B cell (primary cell): ENCODE data around the gene PTPRN2. TPM values are rescaled to one million over a fixed set of nuclear protein-coding genes. Genes with fewer than 3 reads are reported as not detected.
"Not testable (repeated sequence)": the region's sequence is repeated elsewhere in the genome, so short reads cannot be mapped to it uniquely, and the experiment has no call there.

ENCODE experiments used
- ATAC-seq: fragments of 200-7000 bp; cut with Tn5 transposase; one replicate; pipeline ENCODE4 v1.10.0; 2021; ENCODE audit warnings: low read depth, mild to moderate bottlenecking, moderate number of reproducible peaks, moderate library complexity
- CTCF ChIA-PET: fragments of 350-600 bp; sonication (Branson Sonifier 250); formaldehyde crosslinking; loops from one replicate; lab custom pipeline; 2021; ENCODE audit warnings: antibody characterized with exemption, inconsistent platforms; lab: Charles Lee
- POLR2A ChIA-PET: fragments of 350-600 bp; sonication (Branson Sonifier 250); formaldehyde crosslinking; loops from one replicate; lab custom pipeline; 2021; ENCODE audit warnings: antibody characterized with exemption; lab: Charles Lee
- DNase-seq: peaks from one replicate; pipeline ENCODE4 v3.0.0; 2013
- H2AFZ ChIP-seq: 2 replicates; pipeline ENCODE4 v1.6.1; 2012; ENCODE audit warnings: mild to moderate bottlenecking, low read depth, low read length; ENCODE audit not compliant: insufficient read depth, poor library complexity, severe bottlenecking
- H3K27ac ChIP-seq, 2 donors: 1 replicate in 1 of 2; 2 replicates in 1 of 2; pipeline ENCODE4 v1.5.1; 2012 to 2013; ENCODE audit warnings: low read length in 2 of 2, mild to moderate bottlenecking in 2 of 2, moderate library complexity in 1 of 2
- H3K27me3 ChIP-seq, 4 experiments: fragments of 200-600 bp in 1 of 4; sonication (generic) in 1 of 4; replicated peaks in 1 of 4; 1 replicate in 2 of 4; 2 replicates in 2 of 4; pipeline versions ENCODE4 v1.6.1 to v1.7.0; 2013 to 2016; ENCODE audit warnings: low read length in 3 of 4, mild to moderate bottlenecking in 2 of 4, mixed read lengths in 1 of 4, moderate library complexity in 1 of 4; ENCODE audit not compliant: insufficient read depth in 4 of 4, control insufficient read depth in 3 of 4; ENCODE audit errors: control extremely low read depth in 1 of 4
- H3K36me3 ChIP-seq, 2 experiments: replicated peaks in 1 of 2; 1 replicate in 1 of 2; 2 replicates in 1 of 2; pipeline versions ENCODE4 v1.6.1 to v1.7.1; 2013; ENCODE audit warnings: low read length in 1 of 2; ENCODE audit not compliant: insufficient read depth in 2 of 2, control insufficient read depth in 1 of 2; ENCODE audit errors: control extremely low read depth in 1 of 2, extremely low read depth in 1 of 2
- H3K4me1 ChIP-seq, 2 donors: fragments of 200-600 bp in 1 of 2; sonication (generic) in 1 of 2; 1 replicate in 1 of 2; 2 replicates in 1 of 2; pipeline versions ENCODE4 v1.5.1 to v1.6.1; 2013 to 2017; ENCODE audit warnings: low read length in 2 of 2; ENCODE audit not compliant: control insufficient read depth in 2 of 2, insufficient read depth in 2 of 2
- H3K4me2 ChIP-seq: replicated peaks from 2 replicates; pipeline ENCODE3; 2012; ENCODE audit warnings: mild to moderate bottlenecking, low read depth, low read length; ENCODE audit not compliant: poor library complexity, severe bottlenecking
- H3K4me3 ChIP-seq, 5 experiments: fragments of 200-600 bp in 1 of 5; sonication (generic) in 1 of 5; 1 replicate in 3 of 5; 2 replicates in 2 of 5; pipeline versions ENCODE4 v1.5.1 to v1.7.0; 2011 to 2016; ENCODE audit warnings: low read length in 4 of 5, mild to moderate bottlenecking in 4 of 5, low read depth in 2 of 5, control low read depth in 1 of 5, moderate library complexity in 1 of 5; ENCODE audit not compliant: insufficient read depth in 1 of 5; ENCODE audit errors: control extremely low read depth in 1 of 5, extremely low read depth in 1 of 5
- H3K79me2 ChIP-seq: fragments of 200-600 bp; sonication (generic); one replicate; pipeline ENCODE4 v1.6.0; 2016; ENCODE audit warnings: low read length; ENCODE audit not compliant: control insufficient read depth, insufficient read depth
- H3K9ac ChIP-seq: fragments of 200-600 bp; sonication (generic); 2 replicates; pipeline ENCODE4 v1.6.1; 2017; ENCODE audit warnings: mild to moderate bottlenecking, low read length, moderate library complexity
- H3K9me3 ChIP-seq, 3 donors: one replicate each; pipeline versions ENCODE4 v1.6.1 to v1.7.1; 2013; ENCODE audit warnings: low read length in 2 of 3; ENCODE audit not compliant: control insufficient read depth in 2 of 3, insufficient read depth in 1 of 3; ENCODE audit errors: control extremely low read depth in 1 of 3
- H4K20me1 ChIP-seq: 2 replicates; pipeline ENCODE4 v1.6.0; 2012; ENCODE audit warnings: mild to moderate bottlenecking, low read length; ENCODE audit not compliant: insufficient read depth, control insufficient read depth, poor library complexity, severe bottlenecking
- H3K27ac Mint-ChIP-seq: one replicate; pipeline ENCODE4 v1.8.0; 2021; ENCODE audit warnings: mixed read lengths
- H3K27me3 Mint-ChIP-seq: one replicate; pipeline ENCODE4 v1.8.0; 2021; ENCODE audit warnings: mixed read lengths
- H3K4me1 Mint-ChIP-seq: one replicate; pipeline ENCODE4 v1.8.0; 2021; ENCODE audit warnings: mixed read lengths
- H3K4me3 Mint-ChIP-seq: one replicate; pipeline ENCODE4 v1.8.0; 2021; ENCODE audit warnings: mixed read lengths
- H3K9me3 Mint-ChIP-seq: one replicate; pipeline ENCODE4 v1.8.0; 2022; ENCODE audit warnings: mixed read lengths; ENCODE audit not compliant: insufficient read depth
- EZH2 ChIP-seq: IDR thresholded peaks from 2 replicates; pipeline ENCODE4 v1.6.1; 2012; ENCODE audit warnings: borderline replicate concordance, low read depth, mild to moderate bottlenecking, moderate library complexity, low read length; ENCODE audit not compliant: insufficient read depth, poor library complexity, severe bottlenecking
- WGBS: methylation state at CpG from one replicate; pipeline ENCODE4 v1.1.5; 2013; ENCODE audit warnings: missing lambda C conversion rate; ENCODE audit not compliant: insufficient coverage; 5-methylcytosine and 5-hydroxymethylcytosine counted together
- intact Hi-C: fragments of 100-400 bp; cut with micrococcal nuclease; formaldehyde crosslinking; loops from one replicate; pipeline ENCODE4 v1.10.0; 2022
- polyA plus RNA-seq: library from polyadenylated mRNA; depleted of rRNA; stranded (reverse); fragments of >200 nt; gene quantifications from 2 replicates; pipeline ENCODE4 v1.2.3, GENCODE V29; 2012
- total RNA-seq, 2 donors: library from RNA; stranded (reverse); fragments of 120-200 nt in 1 of 2; gene quantifications; 1 replicate in 1 of 2; 2 replicates in 1 of 2; pipeline versions ENCODE4 v1.2.3 to v1.2.4, GENCODE V29; 2013 to 2022
- TF ChIP-seq, protein P1 (sequence below): fragments of 200-600 bp; IDR thresholded peaks from one replicate; pipeline ENCODE4 v1.8.0; 2022; ENCODE audit warnings: antibody characterized with exemption, mild to moderate bottlenecking

PTPRN2 gene
- total and polyA plus RNA-seq, 2 donors (not counting 1 experiment from before 2014, with no cell fraction given), result 2.0 to 5.0 TPM

DNA sequence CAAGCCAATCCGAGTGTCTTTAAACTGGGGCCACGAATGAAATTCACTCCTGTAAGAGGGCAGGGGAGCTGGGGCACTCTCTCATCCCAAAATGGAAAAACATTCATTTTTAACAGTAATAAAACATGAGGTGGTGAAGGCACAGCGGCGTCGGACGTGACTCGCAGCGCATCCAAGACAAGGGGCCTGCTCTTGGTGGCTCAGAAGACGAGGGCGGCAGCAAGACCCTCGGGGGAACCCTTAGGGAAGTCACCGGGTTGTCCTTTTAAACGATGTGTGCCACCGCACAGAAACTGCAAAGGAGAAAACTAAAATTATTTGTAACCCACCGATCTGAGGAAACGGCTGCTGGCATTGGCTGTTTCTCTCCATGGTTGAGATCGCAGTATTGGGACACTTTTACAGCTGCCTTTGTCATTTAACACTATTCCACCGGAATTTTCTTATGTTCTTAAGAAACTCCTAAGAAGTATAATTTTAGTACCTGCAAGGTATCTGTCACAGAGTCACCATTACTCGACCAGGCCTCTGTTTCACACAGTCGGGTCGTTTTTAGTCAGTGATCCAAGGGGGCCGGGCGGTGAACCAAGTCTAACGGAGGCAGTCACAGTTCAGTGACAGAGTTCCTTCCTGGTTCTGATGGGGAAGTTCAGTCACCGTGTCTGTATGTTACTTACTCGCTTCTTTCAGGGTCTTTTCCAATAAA lies 159.3 kb downstream of the PTPRN2 start:
- Mint-ChIP-seq H3K27ac (no peak overlapping the region), H3K27me3 (no peaks in the 10 kb centered on the region), H3K4me1 (no peaks in the 10 kb centered on the region), H3K4me3 (no peak overlapping the region), H3K9me3 (no peaks in the 10 kb centered on the region)
- Histone ChIP-seq H2AFZ (no peak overlapping the region), H3K27ac (no peak overlapping the region), H4K20me1 (no peaks in the 10 kb centered on the region), H3K4me1 (peaks cover 0 to 8% of the 10 kb centered on the region in 2 donors), H3K4me2 (no peak overlapping the region), H3K9ac (no peak overlapping the region), H3K4me3 (no peak overlapping the region), H3K36me3 (no peaks in the 10 kb centered on the region), H3K79me2 (no peaks in the 10 kb centered on the region), H3K27me3 (no peaks in the 10 kb centered on the region), H3K9me3 (peaks cover 0 to 10% (median 0%) of the 10 kb centered on the region in 3 donors)
- ATAC-seq, result no peak
- TF ChIP-seq EZH2, result no peak
- TF ChIP-seq, protein P1, sequence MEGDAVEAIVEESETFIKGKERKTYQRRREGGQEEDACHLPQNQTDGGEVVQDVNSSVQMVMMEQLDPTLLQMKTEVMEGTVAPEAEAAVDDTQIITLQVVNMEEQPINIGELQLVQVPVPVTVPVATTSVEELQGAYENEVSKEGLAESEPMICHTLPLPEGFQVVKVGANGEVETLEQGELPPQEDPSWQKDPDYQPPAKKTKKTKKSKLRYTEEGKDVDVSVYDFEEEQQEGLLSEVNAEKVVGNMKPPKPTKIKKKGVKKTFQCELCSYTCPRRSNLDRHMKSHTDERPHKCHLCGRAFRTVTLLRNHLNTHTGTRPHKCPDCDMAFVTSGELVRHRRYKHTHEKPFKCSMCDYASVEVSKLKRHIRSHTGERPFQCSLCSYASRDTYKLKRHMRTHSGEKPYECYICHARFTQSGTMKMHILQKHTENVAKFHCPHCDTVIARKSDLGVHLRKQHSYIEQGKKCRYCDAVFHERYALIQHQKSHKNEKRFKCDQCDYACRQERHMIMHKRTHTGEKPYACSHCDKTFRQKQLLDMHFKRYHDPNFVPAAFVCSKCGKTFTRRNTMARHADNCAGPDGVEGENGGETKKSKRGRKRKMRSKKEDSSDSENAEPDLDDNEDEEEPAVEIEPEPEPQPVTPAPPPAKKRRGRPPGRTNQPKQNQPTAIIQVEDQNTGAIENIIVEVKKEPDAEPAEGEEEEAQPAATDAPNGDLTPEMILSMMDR, result no peak
- CTCF ChIA-PET, result no interaction called here
- 43% methylated on average over 21 of the region's 26 CpGs for WGBS
- DNase-seq, result no peak
- POLR2A ChIA-PET, result no interaction called here
- intact Hi-C loops, result no loop called here

DNA sequence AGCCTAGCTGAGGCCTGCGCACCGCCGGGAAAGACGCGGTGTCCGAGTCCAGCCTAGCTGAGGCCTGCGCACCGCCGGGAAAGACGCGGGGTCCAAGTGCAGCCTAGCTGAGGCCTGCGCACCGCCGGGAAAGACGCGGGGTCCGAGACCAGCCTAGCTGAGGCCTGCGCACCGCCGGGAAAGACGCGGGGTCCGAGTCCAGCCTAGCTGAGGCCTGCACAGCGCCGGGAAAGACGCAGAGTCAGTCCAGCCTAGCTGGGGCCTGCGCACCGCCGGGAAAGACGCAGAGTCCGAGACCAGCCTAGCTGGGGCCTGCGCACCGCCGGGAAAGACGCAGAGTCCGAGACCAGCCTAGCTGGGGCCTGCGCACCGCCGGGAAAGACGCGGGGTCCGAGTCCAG lies 161.9 kb downstream of the PTPRN2 start:
- H3K9me3 Mint-ChIP-seq, result not testable (repeated sequence)

More for the DNA sequence above, 161.9 kb downstream of the PTPRN2 start:
- DNase-seq, H3K27ac Mint-ChIP-seq, intact Hi-C loops, H3K9ac ChIP-seq, H4K20me1 ChIP-seq, H3K4me3 ChIP-seq, H3K27me3 Mint-ChIP-seq, CTCF ChIA-PET, H3K27me3 ChIP-seq, H2AFZ ChIP-seq, H3K27ac ChIP-seq, H3K4me2 ChIP-seq, H3K4me1 Mint-ChIP-seq, H3K4me3 Mint-ChIP-seq, H3K4me1 ChIP-seq, H3K36me3 ChIP-seq, POLR2A ChIA-PET, ATAC-seq, H3K79me2 ChIP-seq: not testable (repeated sequence)
- peaks cover 0 to 10% (median 0%) of the 10 kb centered on the region in 3 donors for H3K9me3 ChIP-seq
- WGBS, result no CpG with 5 or more reads among the region's 42 CpGs
